ELF-1 (cell line): ENCODE measurements around the gene PCDHB13.
A peak's percentile ranks its signal among the peaks of the same experiment; 100 is the strongest.
"Not testable (repeated sequence)": the region's sequence is repeated elsewhere in the genome, so short reads cannot be mapped to it uniquely, and the experiment has no call there.

ENCODE experiments used
- DNase-seq: peaks from one replicate; pipeline ENCODE4 v3.0.0-alpha.2; 2016; ENCODE audit warnings: low read depth, low spot score

Gene PCDHB13

DNA sequence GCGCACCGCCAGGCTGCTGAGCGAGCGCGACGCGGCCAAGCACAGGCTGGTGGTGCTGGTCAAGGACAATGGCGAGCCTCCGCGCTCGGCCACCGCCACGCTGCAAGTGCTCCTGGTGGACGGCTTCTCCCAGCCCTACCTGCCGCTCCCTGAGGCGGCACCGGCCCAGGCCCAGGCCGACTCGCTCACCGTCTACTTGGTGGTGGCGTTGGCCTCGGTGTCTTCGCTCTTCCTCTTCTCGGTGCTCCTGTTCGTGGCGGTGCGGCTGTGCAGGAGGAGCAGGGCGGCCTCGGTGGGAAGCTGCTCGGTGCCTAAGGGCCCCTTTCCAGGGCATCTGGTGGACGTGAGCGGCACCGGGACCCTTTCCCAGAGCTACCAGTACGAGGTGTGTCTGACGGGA is 12.1 kb upstream of the PCDHB13 start:
- DNase-seq: not testable (repeated sequence)

DNA sequence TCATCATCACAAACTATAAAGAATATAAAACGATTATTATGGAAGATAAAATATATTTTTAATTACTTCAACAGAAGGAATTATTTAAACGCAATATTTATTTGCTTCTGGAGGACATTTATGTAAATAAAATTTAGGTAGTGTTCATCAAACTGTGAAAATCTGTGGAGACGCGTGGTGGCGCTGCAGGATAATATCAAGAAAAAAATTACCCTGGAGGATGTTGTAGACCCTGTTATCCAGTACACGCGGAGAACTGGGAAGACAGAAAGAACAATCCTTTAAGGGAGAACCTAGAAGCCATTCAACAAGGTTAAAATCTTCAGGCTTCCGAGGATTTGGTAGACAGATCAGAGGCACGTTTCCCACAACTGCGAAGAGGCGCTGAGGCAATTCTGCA is 5.2 kb upstream of the PCDHB13 start, which contains the start of gene PCDHB12:
PCDHB12 (plus strand) TSS at position 242 of the 400 bp plus-strand sequence. CDS start 189 bp downstream, outside the sequence.
- DNase-seq: no peak

DNA sequence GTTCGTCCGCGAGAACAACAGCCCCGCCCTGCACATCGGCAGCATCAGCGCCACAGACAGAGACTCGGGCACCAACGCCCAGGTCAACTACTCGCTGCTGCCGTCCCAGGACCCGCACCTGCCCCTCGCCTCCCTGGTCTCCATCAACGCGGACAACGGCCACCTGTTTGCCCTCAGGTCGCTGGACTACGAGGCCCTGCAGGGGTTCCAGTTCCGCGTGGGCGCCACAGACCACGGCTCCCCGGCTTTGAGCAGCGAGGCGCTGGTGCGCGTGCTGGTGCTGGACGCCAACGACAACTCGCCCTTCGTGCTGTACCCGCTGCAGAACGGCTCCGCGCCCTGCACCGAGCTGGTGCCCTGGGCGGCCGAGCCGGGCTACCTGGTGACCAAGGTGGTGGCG is 3.4 kb upstream of the PCDHB13 start:
- DNase-seq: not testable (repeated sequence)

DNA sequence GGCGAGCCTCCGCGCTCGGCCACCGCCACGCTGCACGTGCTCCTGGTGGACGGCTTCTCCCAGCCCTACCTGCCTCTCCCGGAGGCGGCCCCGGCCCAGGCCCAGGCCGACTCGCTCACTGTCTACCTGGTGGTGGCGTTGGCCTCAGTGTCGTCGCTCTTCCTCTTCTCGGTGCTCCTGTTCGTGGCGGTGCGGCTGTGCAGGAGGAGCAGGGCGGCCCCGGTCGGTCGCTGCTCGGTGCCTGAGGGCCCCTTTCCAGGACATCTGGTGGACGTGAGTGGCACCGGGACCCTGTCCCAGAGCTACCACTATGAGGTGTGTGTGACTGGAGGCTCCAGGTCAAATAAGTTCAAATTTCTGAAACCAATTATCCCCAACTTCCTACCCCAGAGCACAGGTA is 2.9 kb upstream of the PCDHB13 start:
- not testable (repeated sequence) for DNase-seq

DNA sequence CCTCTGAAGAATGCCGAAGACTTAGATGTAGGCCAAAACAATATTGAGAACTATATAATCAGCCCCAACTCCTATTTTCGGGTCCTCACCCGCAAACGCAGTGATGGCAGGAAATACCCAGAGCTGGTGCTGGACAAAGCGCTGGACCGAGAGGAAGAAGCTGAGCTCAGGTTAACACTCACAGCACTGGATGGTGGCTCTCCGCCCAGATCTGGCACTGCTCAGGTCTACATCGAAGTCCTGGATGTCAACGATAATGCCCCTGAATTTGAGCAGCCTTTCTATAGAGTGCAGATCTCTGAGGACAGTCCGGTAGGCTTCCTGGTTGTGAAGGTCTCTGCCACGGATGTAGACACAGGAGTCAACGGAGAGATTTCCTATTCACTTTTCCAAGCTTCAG is 864 bp downstream of the PCDHB13 start:
- not testable (repeated sequence) for DNase-seq

DNA sequence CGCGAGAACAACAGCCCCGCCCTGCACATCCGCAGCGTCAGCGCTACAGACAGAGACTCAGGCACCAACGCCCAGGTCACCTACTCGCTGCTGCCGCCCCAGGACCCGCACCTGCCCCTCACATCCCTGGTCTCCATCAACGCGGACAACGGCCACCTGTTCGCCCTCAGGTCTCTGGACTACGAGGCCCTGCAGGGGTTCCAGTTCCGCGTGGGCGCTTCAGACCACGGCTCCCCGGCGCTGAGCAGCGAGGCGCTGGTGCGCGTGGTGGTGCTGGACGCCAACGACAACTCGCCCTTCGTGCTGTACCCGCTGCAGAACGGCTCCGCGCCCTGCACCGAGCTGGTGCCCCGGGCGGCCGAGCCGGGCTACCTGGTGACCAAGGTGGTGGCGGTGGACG is 1.8 kb downstream of the PCDHB13 start:
- not testable (repeated sequence) for DNase-seq

DNA sequence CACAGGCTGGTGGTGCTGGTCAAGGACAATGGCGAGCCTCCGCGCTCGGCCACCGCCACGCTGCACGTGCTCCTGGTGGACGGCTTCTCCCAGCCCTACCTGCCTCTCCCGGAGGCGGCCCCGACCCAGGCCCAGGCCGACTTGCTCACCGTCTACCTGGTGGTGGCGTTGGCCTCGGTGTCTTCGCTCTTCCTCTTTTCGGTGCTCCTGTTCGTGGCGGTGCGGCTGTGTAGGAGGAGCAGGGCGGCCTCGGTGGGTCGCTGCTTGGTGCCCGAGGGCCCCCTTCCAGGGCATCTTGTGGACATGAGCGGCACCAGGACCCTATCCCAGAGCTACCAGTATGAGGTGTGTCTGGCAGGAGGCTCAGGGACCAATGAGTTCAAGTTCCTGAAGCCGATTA is 2.3 kb downstream of the PCDHB13 start:
- not testable (repeated sequence) for DNase-seq

DNA sequence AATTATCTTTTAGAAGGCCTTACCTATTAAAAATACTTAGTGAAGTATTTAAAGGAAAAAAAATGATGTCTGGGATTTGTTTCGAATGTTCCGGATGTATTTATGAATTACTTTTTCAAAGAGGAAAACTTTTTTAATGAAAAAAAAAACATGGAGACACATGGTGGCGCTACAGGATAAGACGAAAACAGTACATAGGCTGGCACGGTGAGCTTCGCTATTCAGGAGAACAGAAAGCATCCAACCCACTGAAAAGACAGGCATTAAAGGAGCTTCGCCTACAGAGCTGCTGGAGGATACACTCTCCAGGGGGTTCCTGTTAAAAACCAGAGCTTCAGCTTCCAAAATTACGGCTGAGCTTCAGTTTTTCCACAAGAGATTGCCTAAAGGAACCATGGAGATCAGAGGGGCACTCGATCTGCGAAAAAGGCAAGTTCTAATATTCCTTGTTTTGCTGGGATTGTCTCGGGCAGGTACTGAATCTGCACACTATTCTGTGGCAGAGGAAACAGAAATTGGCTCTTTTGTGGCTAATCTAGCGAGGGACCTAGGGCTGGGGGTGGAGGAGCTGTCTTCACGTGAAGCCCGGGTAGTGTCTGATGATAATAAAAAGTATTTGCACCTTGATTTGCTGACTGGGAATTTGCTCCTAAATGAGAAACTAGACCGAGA is 9.5 kb downstream of the PCDHB13 start, which contains the start of gene PCDHB14:
PCDHB14 (plus strand) TSS at position 232 of the 672 bp plus-strand sequence; CDS start at position 395, 163 bp downstream.
- DNase-seq: peak; percentile 46

DNA sequence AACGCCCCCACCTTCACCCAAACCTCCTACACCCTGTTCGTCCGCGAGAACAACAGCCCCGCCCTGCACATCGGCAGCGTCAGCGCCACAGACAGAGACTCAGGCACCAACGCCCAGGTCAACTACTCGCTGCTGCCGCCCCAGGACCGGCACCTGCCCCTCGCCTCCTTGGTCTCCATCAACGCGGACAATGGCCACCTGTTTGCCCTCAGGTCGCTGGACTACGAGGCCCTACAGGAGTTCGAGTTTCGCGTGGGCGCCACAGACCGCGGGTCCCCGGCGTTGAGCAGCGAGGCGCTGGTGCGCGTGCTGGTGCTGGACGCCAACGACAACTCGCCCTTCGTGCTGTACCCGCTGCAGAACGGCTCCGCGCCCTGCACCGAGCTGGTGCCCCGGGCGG is 11.1 kb downstream of the PCDHB13 start:
- not testable (repeated sequence) for DNase-seq

DNA sequence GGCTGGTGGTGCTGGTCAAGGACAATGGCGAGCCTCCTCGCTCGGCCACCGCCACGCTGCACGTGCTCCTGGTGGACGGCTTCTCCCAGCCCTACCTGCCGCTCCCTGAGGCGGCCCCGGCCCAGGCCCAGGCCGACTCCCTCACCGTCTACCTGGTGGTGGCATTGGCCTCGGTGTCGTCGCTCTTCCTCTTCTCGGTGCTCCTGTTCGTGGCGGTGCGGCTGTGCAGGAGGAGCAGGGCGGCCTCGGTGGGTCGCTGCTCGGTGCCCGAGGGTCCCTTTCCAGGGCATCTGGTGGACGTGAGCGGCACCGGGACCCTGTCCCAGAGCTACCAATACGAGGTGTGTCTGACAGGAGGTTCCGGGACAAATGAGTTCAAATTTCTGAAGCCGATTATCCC is 11.7 kb downstream of the PCDHB13 start:
- not testable (repeated sequence) for DNase-seq

DNA sequence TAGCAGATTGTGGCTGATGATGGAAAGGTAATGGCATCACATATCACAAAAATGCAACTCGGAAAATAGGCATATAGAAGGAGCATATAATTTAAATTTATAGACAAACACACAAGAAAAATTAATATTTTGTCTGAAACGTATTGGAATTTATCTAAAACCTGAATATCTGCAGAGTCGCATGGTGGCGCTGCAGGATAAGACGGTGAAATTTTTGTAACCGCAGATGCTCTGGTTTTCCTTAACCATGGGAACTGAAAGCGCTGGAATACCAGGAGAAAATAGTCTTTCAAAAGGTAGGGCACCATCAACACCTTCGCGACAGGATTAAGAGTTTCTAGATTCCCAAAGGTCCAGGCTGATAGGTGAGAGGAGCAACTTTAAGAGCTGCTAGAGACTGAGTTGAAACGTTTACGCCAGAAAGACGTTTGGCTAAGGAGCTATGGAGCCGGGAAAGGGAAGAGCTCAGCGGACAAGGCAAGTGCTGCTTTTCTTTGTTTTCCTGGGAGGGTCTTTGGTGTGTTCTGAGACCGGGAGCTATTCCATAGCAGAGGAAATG is 20.5 kb downstream of the PCDHB13 start:
- no peak for DNase-seq

DNA sequence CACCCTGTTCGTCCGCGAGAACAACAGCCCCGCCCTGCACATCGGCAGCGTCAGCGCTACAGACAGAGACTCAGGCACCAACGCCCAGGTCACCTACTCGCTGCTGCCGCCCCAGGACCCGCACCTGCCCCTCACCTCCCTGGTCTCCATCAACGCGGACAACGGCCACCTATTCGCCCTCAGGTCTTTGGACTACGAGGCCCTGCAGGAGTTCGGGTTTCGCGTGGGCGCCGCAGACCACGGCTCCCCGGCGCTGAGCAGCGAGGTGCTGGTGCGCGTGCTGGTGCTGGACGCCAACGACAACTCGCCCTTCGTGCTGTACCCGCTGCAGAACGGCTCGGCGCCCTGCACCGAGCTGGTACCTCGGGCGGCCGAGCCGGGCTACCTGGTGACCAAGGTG is 22.2 kb downstream of the PCDHB13 start:
- DNase-seq: not testable (repeated sequence)

DNA sequence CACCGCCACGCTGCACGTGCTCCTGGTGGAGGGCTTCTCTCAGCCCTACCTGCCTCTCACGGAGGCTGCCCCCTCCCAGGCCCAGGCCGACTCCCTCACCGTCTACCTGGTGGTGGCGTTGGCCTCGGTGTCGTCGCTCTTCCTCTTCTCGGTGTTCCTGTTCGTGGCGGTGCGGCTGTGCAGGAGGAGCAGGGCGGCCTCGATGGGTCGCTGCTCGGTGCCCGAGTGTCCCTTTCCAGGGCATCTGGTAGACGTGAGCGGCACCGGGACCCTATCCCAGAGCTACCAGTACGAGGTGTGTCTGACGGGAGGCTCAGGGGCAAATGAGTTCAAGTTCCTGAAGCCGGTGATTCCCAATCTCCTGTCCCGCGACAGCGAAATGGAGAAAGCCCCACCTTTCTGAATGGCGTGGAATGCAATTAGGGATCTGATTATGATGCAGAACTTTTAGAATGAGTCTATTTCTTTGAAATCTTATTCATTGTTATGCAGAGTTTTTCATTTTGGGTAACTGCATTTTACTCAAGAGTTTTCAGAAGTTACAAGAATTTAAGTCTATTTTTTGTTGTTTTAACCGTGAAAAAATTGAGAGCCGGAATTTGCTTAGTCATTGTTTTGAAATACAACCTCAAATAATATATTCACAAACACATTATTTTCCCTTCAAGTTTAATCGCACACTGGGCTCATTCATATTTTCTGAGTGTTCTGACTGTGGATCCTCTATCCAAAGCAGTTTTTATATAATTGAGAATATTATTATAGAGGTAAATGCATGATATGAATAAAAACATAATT is 23.0 kb downstream of the PCDHB13 start:
- no peak for DNase-seq

DNA sequence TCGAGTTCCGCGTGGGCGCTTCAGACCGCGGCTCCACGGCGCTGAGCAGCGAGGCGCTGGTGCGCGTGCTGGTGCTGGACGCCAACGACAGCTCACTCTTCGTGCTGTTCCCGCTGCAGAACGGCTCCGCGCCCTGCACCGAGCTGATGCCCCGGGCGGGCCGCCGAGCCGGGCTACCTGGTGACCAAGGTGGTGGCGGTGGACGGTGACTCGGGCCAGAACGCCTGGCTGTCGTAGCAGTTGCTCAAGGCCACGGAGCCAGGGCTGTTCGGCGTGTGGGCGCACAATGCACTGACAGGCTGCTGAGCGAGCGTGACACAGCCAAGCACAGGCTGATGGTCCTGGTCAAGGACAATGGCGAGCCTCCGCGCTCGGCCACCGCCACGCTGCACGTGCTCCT is 27.8 kb downstream of the PCDHB13 start:
- no peak for DNase-seq

DNA sequence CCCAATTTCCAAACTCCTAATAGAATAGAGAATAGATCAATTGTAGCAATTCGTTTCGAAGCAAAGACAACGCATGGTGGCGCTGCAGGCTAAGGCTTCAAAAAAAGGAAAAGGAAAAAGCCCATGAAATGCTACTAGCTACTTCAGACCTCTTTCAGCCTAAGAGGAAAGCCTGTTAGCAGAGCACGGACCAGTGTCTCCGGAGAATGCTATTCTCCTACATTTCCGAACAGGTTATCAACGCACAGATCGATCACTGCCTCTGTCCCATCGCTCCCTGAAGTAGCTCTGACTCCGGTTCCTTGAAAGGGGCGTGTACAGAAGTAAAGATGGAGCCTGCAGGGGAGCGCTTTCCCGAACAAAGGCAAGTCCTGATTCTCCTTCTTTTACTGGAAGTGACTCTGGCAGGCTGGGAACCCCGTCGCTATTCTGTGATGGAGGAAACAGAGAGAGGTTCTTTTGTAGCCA is 31.6 kb downstream of the PCDHB13 start, which contains the start of gene PCDHB15:
PCDHB15 (plus strand) TSS at position 146 of the 468 bp plus-strand sequence; CDS start at position 330, 184 bp downstream.
- peak; percentile 50 for DNase-seq

DNA sequence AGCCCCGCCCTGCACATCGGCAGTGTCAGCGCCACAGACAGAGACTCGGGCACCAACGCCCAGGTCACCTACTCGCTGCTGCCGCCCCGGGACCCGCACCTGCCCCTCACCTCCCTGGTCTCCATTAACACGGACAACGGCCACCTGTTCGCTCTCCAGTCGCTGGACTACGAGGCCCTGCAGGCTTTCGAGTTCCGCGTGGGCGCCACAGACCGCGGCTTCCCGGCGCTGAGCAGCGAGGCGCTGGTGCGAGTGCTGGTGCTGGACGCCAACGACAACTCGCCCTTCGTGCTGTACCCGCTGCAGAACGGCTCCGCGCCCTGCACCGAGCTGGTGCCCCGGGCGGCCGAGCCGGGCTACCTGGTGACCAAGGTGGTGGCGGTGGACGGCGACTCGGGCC is 33.3 kb downstream of the PCDHB13 start:
- DNase-seq: not testable (repeated sequence)

DNA sequence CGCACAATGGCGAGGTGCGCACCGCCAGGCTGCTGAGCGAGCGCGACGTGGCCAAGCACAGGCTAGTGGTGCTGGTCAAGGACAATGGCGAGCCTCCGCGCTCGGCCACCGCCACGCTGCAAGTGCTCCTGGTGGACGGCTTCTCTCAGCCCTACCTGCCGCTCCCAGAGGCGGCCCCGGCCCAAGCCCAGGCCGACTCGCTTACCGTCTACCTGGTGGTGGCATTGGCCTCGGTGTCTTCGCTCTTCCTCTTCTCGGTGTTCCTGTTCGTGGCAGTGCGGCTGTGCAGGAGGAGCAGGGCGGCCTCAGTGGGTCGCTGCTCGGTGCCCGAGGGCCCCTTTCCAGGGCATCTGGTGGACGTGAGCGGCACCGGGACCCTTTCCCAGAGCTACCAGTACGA is 33.7 kb downstream of the PCDHB13 start:
- DNase-seq: not testable (repeated sequence)

DNA sequence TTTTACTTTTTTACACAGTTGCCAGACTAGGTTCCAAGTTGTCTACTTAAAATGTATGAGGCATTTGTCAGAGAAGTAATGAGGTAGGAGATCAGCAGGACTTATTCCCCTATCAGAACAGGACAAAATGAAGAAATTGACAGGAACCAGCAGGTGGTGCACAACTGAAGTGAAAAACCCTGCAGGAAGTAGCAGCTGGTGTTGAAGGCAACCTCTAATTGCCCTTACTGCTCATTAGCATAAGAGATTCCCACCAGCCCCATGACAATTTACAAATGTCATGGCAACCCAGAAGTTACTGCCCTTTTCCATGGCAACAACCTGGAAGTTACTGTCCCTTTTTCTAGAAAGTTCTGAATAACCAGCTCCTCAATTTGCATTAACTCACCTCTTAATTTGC is 36.9 kb downstream of the PCDHB13 start:
- no peak for DNase-seq

DNA sequence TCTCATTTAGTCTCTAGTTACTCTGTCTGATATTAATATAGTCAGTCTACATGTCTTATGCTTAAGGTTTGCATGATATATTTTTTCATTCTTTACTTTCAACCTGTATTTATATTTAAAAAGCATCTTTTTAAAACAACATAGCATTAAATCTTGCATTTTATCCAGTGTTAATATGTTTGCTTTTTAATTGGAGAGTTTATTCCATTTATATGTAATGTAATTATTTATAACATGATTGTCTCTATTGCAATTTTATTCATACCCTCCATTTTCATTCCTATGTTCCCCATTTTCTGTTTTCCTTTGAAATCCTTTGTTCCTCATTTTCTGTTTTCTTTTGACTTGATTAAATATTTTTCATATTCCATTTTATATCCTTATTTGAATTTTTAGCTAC is 44.7 kb downstream of the PCDHB13 start:
- no peak for DNase-seq

DNA sequence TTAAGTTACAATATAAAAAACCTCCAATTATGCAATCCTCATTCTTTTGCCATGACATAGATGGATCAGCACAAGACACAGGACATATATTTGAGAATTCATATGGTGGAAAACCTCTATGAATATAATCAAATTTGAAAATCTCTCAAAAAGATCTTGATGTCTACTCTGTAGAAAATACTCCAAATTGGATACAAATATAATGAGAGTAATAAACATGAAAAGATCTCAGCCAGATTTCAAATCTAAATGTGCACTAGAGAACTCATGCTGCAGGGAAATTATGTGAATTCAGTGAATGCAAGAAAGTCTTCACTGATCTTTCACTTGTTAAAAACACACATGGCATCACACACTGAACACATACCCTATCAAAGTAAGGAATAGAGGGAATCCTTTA is 45.2 kb downstream of the PCDHB13 start:
- no peak for DNase-seq

DNA sequence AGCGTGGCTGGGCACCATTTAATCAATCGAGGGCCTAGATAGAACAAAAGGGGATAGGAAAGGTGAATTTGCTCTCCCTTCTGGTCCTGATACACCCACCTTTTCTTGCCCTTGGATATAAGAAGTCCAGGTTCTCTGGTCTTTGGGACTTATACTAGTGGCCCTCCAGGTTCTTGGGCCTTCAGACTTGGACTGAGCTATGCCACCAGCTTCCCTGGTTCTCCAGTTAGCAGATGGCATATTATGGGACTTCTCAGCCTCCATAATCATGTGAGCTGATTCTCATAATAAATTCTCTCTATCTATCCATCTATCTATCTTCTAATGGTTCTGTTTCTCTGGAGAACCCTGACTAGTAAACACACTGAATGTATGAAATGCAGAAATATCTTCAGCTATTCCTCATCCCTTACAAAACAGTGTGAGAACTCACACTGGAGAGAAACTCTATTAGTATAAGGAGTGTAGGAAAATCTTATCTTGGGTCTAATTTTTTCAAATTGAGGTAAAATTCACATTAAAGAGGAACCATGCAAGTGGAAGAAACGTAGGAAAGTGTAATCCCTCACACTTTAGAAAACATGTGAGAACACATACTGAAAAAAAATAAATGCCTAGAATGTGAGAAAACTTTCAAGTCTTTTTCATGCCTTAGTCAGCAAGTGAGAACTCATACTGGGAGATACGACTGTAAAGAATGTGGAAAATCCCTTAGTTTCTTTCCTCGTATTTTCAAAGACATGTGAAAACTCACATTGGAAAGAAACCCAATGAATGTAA is 46.9 kb downstream of the PCDHB13 start:
- DNase-seq: no peak

DNA sequence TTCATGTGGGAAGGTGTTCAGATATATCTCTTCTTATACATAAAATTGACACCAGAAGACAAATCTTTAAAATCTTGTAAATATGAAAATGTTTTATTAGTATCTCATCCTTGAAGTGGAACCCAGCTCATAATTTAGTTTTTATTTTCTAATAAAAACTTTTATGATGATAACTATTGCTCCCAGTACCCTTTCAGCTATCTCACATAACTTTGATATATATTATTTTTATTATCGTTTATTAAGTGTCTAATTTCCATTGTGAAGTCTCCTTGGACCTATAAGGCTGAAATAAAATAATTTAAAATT is 47.5 kb downstream of the PCDHB13 start:
- DNase-seq: no peak
